HepG2 (cell line): Measurements from ENCODE around the gene MTSS2. TPM values are rescaled to one million over a fixed set of nuclear protein-coding genes. Genes with fewer than 3 reads are reported as not detected.

Source experiments
- AGO2 ChIP-seq: fragments of 200-400 bp; formaldehyde crosslinking; optimal IDR thresholded peaks from 2 replicates; pipeline ENCODE3; 2017; ENCODE audit warnings: mild to moderate bottlenecking, low read depth, low read length, moderate library complexity
- ARID2 ChIP-seq: sonication (generic); formaldehyde crosslinking; IDR thresholded peaks from 2 replicates; pipeline ENCODE4 v1.8.1; 2022; ENCODE audit warnings: mild to moderate bottlenecking, missing genetic modification reagents, borderline replicate concordance
- ARID4A ChIP-seq: sonication (generic); formaldehyde crosslinking; IDR thresholded peaks from 2 replicates; pipeline ENCODE4 v1.5.0; 2020; ENCODE audit warnings: mild to moderate bottlenecking, missing genetic modification reagents, borderline replicate concordance
- ATF7 ChIP-seq, 2 experiments: fragments of 450-650 bp in 1 of 2; sonication (generic) in 1 of 2; formaldehyde crosslinking in 1 of 2; IDR thresholded peaks; 2 replicates each; pipeline versions ENCODE4 v1.4.0 to v1.6.1; 2016 to 2020; ENCODE audit warnings: antibody characterized with exemption in 1 of 2, mild to moderate bottlenecking in 1 of 2, missing genetic modification reagents in 1 of 2
- HNRNPL ChIP-seq: fragments of 200-400 bp; formaldehyde crosslinking; IDR thresholded peaks from 2 replicates; pipeline ENCODE4 v1.6.1; 2017; ENCODE audit warnings: mild to moderate bottlenecking, low read depth, low read length
- MED8 ChIP-seq: sonication (generic); formaldehyde crosslinking; IDR thresholded peaks from 2 replicates; pipeline ENCODE4 v1.8.1; 2023; ENCODE audit warnings: mild to moderate bottlenecking, missing genetic modification reagents; ENCODE audit not compliant: insufficient replicate concordance
- RBFOX2 ChIP-seq: fragments of 200-400 bp; formaldehyde crosslinking; IDR thresholded peaks from 2 replicates; pipeline ENCODE4 v1.6.1; 2017; ENCODE audit warnings: low read depth, mild to moderate bottlenecking, low read length
- TAF15 ChIP-seq: fragments of 200-400 bp; formaldehyde crosslinking; IDR thresholded peaks from one replicate; pipeline ENCODE4 v1.6.1; 2018; ENCODE audit warnings: mild to moderate bottlenecking, low read depth, low read length; ENCODE audit not compliant: poor library complexity, severe bottlenecking
- TARDBP ChIP-seq: sonication (generic); formaldehyde crosslinking; IDR thresholded peaks from 2 replicates; pipeline ENCODE4 v1.8.0; 2022; ENCODE audit warnings: mild to moderate bottlenecking, missing genetic modification reagents
- ZBTB37 ChIP-seq: sonication (generic); formaldehyde crosslinking; IDR thresholded peaks from 2 replicates; pipeline ENCODE4 v1.4.0; 2020; ENCODE audit warnings: mild to moderate bottlenecking, missing genetic modification reagents
- ZNF720 ChIP-seq: sonication (generic); formaldehyde crosslinking; IDR thresholded peaks from 2 replicates; pipeline ENCODE4 v1.4.0; 2020; ENCODE audit warnings: missing genetic modification reagents
- polyA plus RNA-seq, 8 experiments: library from polyadenylated mRNA; depleted of rRNA in 3 of 8; stranded (reverse) in 7 of 8; unstranded in 1 of 8; fragments of >200 nt; fragmentation: Illumina TruSeq in 4 of 8; extraction: Trizol in 4 of 8; gene quantifications; 2 replicates each; pipeline versions ENCODE4 v1.2.1 to v1.2.3, GENCODE V29; 2011 to 2016; ENCODE audit warnings: low read depth in 4 of 8, missing spikeins in 1 of 8, mixed read lengths in 1 of 8; ENCODE audit not compliant: insufficient read depth in 1 of 8
- total RNA-seq, 5 experiments: library from RNA; depleted of rRNA; stranded (reverse); fragments of >200 nt; fragmentation: Illumina TruSeq; extraction: Trizol; gene quantifications; 2 replicates each; pipeline ENCODE4 v1.2.3, GENCODE V29; 2016; ENCODE audit warnings: low read depth in 1 of 5

MTSS2 gene
- total and polyA plus RNA-seq, 2 of the 13 experiments (the other 11 are each of a cell fraction or from before 2014, with no cell fraction given), result 132 to 242 TPM

GRCh38 chr16:70677499-70678120, 8.2 kb downstream of the MTSS2 start (continued):
- TF ChIP-seq ARID4A (CRISPR knock-in tag) (0 out of 2 replicates have a peak, but pooled peaks have one; percentile 12), ATF7 (IDR thresholded peaks at IDR 0.05) (no peak), ATF7 (CRISPR knock-in tag; IDR thresholded peaks at IDR 0.05) (peak; percentile 30; the same call in 1 of the 2 replicates), TAF15 (peak; percentile 43), ZNF720 (no peak), ARID2 (CRISPR knock-in tag) (no peak), AGO2 (peak; percentile 91), TARDBP (no peak), MED8 (peak; percentile 19), ZBTB37 (CRISPR knock-in tag) (no peak), RBFOX2 (peak; percentile 59), HNRNPL (0 out of 2 replicates have a peak, but pooled peaks have one; percentile 21)
